ENCODE data around the gene IL31RA. TPM values are rescaled to one million over a fixed set of nuclear protein-coding genes. Genes with fewer than 3 reads are reported as not detected.

Gene IL31RA
- total RNA-seq, 1 donor from 2014 or later: 5.7 TPM

- Mint-ChIP-seq H3K27ac (ENCODE audit: unreplicated experiment) (no peak overlapping the region), H3K9me3 (ENCODE audit: unreplicated experiment) (no peaks in the 10 kb centered on the region), H3K27me3 (ENCODE audit: low read depth, unreplicated experiment) (peaks cover 3% of the 10 kb centered on the region), H3K36me3 (ENCODE audit: low read depth, unreplicated experiment) (peaks cover 2% of the 10 kb centered on the region), H3K4me1 (ENCODE audit: low read depth, unreplicated experiment) (peaks cover 11% of the 10 kb centered on the region), H3K4me3 (ENCODE audit: unreplicated experiment) (no peak overlapping the region)
- FAIRE-seq (no peak), DNase-seq (ENCODE audit: low read depth) (no peak)
- no peak overlapping the region for H3K4me3 ChIP-seq (ENCODE audit: insufficient read depth, low read depth, low read length)
- no peaks in the 10 kb centered on the region for H4K20me1 ChIP-seq (ENCODE audit: insufficient read depth, low read length)
- no peak for TF ChIP-seq CTCF (IDR thresholded peaks at IDR 0.05; ENCODE audit: insufficient read depth, low read depth, low read length)
- no peak for TF ChIP-seq EZH2 (IDR thresholded peaks at IDR 0.05; ENCODE audit: insufficient read depth, low read length)
- H3K4me1 ChIP-seq (ENCODE audit: insufficient read depth, low read length): no peaks in the 10 kb centered on the region
- H2AFZ ChIP-seq (ENCODE audit: low read depth, low read length): no peak overlapping the region
- no peak overlapping the region for H3K27ac ChIP-seq (ENCODE audit: low read depth, low read length)
- H3K9ac ChIP-seq (ENCODE audit: low read length): no peak overlapping the region
- no peaks in the 10 kb centered on the region for H3K9me3 ChIP-seq (ENCODE audit: insufficient read depth, low read depth, low read length)
- H3K79me2 ChIP-seq (ENCODE audit: insufficient read depth, low read length): no peaks in the 10 kb centered on the region
- H3K27me3 ChIP-seq (ENCODE audit: insufficient read depth, low read length): no peaks in the 10 kb centered on the region
- no peak overlapping the region for H3K4me2 ChIP-seq (ENCODE audit: low read length)
- H3K36me3 ChIP-seq (ENCODE audit: insufficient read depth, low read length): no peaks in the 10 kb centered on the region
Measured at GRCh38 chr5:55916986-55917385, 65.8 kb downstream of the IL31RA start.

GRCh38 chr5:55917402-55918086, 66.4 kb downstream of the IL31RA start:
- Histone ChIP-seq H3K4me1 (ENCODE audit: insufficient read depth, low read length) (no peaks in the 10 kb centered on the region), H3K4me3 (ENCODE audit: insufficient read depth, low read depth, low read length) (no peak overlapping the region), H3K9ac (ENCODE audit: low read length) (no peak overlapping the region), H2AFZ (ENCODE audit: low read depth, low read length) (no peak overlapping the region), H3K36me3 (ENCODE audit: insufficient read depth, low read length) (no peaks in the 10 kb centered on the region), H3K4me2 (ENCODE audit: low read length) (no peak overlapping the region), H3K27me3 (ENCODE audit: insufficient read depth, low read length) (no peaks in the 10 kb centered on the region), H3K79me2 (ENCODE audit: insufficient read depth, low read length) (no peaks in the 10 kb centered on the region), H4K20me1 (ENCODE audit: insufficient read depth, low read length) (no peaks in the 10 kb centered on the region), H3K9me3 (ENCODE audit: insufficient read depth, low read depth, low read length) (no peaks in the 10 kb centered on the region), H3K27ac (ENCODE audit: low read depth, low read length) (no peak overlapping the region)
- H3K27ac Mint-ChIP-seq (ENCODE audit: unreplicated experiment): no peak overlapping the region
- no peak for DNase-seq (ENCODE audit: low read depth)
- H3K9me3 Mint-ChIP-seq (ENCODE audit: unreplicated experiment): no peaks in the 10 kb centered on the region
- no peak overlapping the region for H3K4me3 Mint-ChIP-seq (ENCODE audit: unreplicated experiment)
- TF ChIP-seq CTCF (IDR thresholded peaks at IDR 0.05; ENCODE audit: insufficient read depth, low read depth, low read length): no peak
- no peak for TF ChIP-seq EZH2 (IDR thresholded peaks at IDR 0.05; ENCODE audit: insufficient read depth, low read length)
- peaks cover 14% of the 10 kb centered on the region for H3K4me1 Mint-ChIP-seq (ENCODE audit: low read depth, unreplicated experiment)
- FAIRE-seq: no peak
- H3K36me3 Mint-ChIP-seq (ENCODE audit: low read depth, unreplicated experiment): peaks cover 2% of the 10 kb centered on the region
- H3K27me3 Mint-ChIP-seq (ENCODE audit: low read depth, unreplicated experiment): peaks cover 3% of the 10 kb centered on the region
